HG03571 (cell line): ENCODE data around the gene IQGAP2.

ENCODE experiments used
- ATAC-seq: cut with Tn5 transposase; IDR thresholded peaks from one replicate; pipeline ENCODE4 v1.9.1; 2021; ENCODE audit not compliant: unreplicated experiment

IQGAP2 gene

GRCh38 chr5:76684756-76685519, 281.9 kb downstream of the IQGAP2 start:
- no peak for ATAC-seq

- ATAC-seq: no peak
These were observed 282.6 kb downstream of the IQGAP2 start for GRCh38 chr5:76685704-76686103.

- ATAC-seq: no peak
These were observed 285.1 kb downstream of the IQGAP2 start for GRCh38 chr5:76688212-76688611.

GRCh38 chr5:76688836-76689235, 285.8 kb downstream of the IQGAP2 start:
- no peak for ATAC-seq

GRCh38 chr5:76689321-76690036, 286.4 kb downstream of the IQGAP2 start:
- ATAC-seq: no peak

GRCh38 chr5:76690037-76690679, 287.1 kb downstream of the IQGAP2 start:
- no peak for ATAC-seq

GRCh38 chr5:76690704-76691466, 287.8 kb downstream of the IQGAP2 start:
- ATAC-seq: no peak

GRCh38 chr5:76691467-76692273, 288.6 kb downstream of the IQGAP2 start:
- no peak for ATAC-seq

- ATAC-seq: no peak
These were observed 289.1 kb downstream of the IQGAP2 start for GRCh38 chr5:76692274-76692540.

GRCh38 chr5:76692651-76693050, 289.6 kb downstream of the IQGAP2 start:
- ATAC-seq: no peak

GRCh38 chr5:76693141-76693540, 290.1 kb downstream of the IQGAP2 start:
- ATAC-seq: no peak

GRCh38 chr5:76694317-76694716, 291.2 kb downstream of the IQGAP2 start:
- no peak for ATAC-seq

- no peak for ATAC-seq
These were observed 292.3 kb downstream of the IQGAP2 start for GRCh38 chr5:76695346-76695745.

GRCh38 chr5:76696251-76696650, 293.2 kb downstream of the IQGAP2 start:
- no peak for ATAC-seq

- ATAC-seq: no peak
These were observed 294.6 kb downstream of the IQGAP2 start for GRCh38 chr5:76697670-76698069.

GRCh38 chr5:76700571-76700970, 297.5 kb downstream of the IQGAP2 start:
- ATAC-seq: no peak

GRCh38 chr5:76701298-76701697, 298.2 kb downstream of the IQGAP2 start:
- no peak for ATAC-seq

GRCh38 chr5:76703707-76704106, 300.6 kb downstream of the IQGAP2 start:
- no peak for ATAC-seq

GRCh38 chr5:76704131-76704663, 301.1 kb downstream of the IQGAP2 start:
- ATAC-seq: no peak

- ATAC-seq: no peak
These were observed 302.5 kb downstream of the IQGAP2 start for GRCh38 chr5:76705574-76705973.
